Ascending aorta (tissue), 2 donors: ENCODE data around the gene ZNF322. TPM values are rescaled to one million over a fixed set of nuclear protein-coding genes. Genes with fewer than 3 reads are reported as not detected.

ENCODE experiments used
- DNase-seq, 2 donors: peaks; one replicate each; pipeline ENCODE4 v3.0.0-alpha.2; 2019; ENCODE audit warnings: low spot score in 2 of 2
- H3K27ac ChIP-seq, 2 donors: fragments of 200-600 bp; sonication (generic); one replicate each; pipeline ENCODE4 v1.5.1; 2016 to 2017; ENCODE audit warnings: mild to moderate bottlenecking in 1 of 2
- H3K27me3 ChIP-seq: fragments of 200-600 bp; sonication (generic); one replicate; pipeline ENCODE4 v1.5.1; 2017
- H3K36me3 ChIP-seq, 2 donors: fragments of 200-600 bp; sonication (generic); one replicate each; pipeline ENCODE4 v1.5.1; 2016
- H3K4me1 ChIP-seq, 2 donors: fragments of 200-600 bp; sonication (generic); one replicate each; pipeline ENCODE4 v1.5.1; 2016 to 2017; ENCODE audit warnings: mild to moderate bottlenecking in 1 of 2
- H3K4me3 ChIP-seq, 2 donors: fragments of 200-600 bp; sonication (generic); one replicate each; pipeline ENCODE4 v1.5.1; 2016 to 2017; ENCODE audit warnings: mild to moderate bottlenecking in 1 of 2
- H3K9me3 ChIP-seq, 2 donors: fragments of 200-600 bp; sonication (generic); one replicate each; pipeline ENCODE4 v1.5.1; 2016
- intact Hi-C: fragments of 100-400 bp; cut with DNase I; formaldehyde crosslinking; loops from one replicate; pipeline ENCODE4 v1.15.1; 2023
- total RNA-seq: library from RNA; depleted of rRNA; stranded (reverse); fragments of >200 nt; gene quantifications from one replicate; pipeline ENCODE4 v1.1.0, GENCODE V29; 2016
- TF ChIP-seq, protein P1 (sequence below), 3 experiments: fragments of 200-600 bp in 2 of 3; fragments of 450-650 bp in 1 of 3; sonication (generic) in 2 of 3; IDR thresholded peaks; one replicate each; pipeline ENCODE4 v1.5.1; 2016 to 2019; ENCODE audit warnings: antibody characterized with exemption in 3 of 3, mild to moderate bottlenecking in 1 of 3, moderate library complexity in 1 of 3

Gene ZNF322
- total RNA-seq, 1 donor from 2014 or later, result 12.3 TPM

DNA sequence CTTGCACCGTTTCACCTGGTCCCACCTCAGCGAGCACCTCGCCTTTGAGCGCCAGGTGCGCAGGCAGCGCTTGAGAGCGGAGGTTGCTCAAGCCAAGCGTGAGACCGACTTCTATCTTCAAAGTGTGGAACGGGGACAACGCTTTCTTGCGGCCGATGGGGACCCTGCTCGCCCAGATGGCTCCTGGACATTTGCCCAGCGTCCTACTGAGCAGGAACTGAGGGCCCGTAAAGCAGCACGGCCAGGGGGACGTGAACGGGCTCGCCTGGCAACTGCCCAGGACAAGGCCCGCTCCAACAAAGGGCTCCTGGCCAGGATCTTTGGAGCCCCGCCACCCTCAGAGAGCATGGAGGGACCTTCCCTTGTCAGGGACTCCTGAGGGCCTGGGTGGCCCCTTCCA, 61.3 kb downstream of the ZNF322 start:
- intact Hi-C loops, result loop anchor here (5.0 to 10.0 kb wide), 6 partner anchors 426 to 1267 kb away; partner anchors contain the start of gene ZNF184
- no peak overlapping the region for H3K27ac ChIP-seq
- H3K4me1 ChIP-seq, result peaks cover 4 to 6% of the 10 kb centered on the region in 2 donors
- TF ChIP-seq, protein P1, sequence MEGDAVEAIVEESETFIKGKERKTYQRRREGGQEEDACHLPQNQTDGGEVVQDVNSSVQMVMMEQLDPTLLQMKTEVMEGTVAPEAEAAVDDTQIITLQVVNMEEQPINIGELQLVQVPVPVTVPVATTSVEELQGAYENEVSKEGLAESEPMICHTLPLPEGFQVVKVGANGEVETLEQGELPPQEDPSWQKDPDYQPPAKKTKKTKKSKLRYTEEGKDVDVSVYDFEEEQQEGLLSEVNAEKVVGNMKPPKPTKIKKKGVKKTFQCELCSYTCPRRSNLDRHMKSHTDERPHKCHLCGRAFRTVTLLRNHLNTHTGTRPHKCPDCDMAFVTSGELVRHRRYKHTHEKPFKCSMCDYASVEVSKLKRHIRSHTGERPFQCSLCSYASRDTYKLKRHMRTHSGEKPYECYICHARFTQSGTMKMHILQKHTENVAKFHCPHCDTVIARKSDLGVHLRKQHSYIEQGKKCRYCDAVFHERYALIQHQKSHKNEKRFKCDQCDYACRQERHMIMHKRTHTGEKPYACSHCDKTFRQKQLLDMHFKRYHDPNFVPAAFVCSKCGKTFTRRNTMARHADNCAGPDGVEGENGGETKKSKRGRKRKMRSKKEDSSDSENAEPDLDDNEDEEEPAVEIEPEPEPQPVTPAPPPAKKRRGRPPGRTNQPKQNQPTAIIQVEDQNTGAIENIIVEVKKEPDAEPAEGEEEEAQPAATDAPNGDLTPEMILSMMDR (IDR thresholded peaks at IDR 0.05), result no peak
- no peak for DNase-seq
- peaks cover 20 to 21% of the 10 kb centered on the region in 2 donors for H3K36me3 ChIP-seq
- peaks cover 7% of the 10 kb centered on the region for H3K27me3 ChIP-seq
- H3K4me3 ChIP-seq, result peak overlapping the region in 1 of 2 donors; percentile 91
- no peaks in the 10 kb centered on the region for H3K9me3 ChIP-seq

DNA sequence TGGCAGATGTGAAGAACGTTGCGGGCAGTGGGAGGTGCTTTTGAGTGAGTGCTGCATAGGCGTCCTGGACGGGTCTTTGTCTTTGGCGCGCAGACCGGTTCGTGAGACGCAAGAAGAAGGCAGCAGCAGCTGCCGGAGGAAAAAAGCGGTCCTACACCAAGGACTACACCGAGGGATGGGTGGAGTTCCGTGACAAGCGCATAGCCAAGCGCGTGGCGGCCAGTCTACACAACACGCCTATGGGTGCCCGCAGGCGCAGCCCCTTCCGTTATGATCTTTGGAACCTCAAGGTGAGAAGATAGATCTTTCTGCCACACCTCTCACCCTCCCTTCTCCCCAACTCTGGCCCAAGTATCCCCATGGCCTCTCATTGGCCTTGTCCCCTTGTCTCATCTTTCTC, 61.7 kb downstream of the ZNF322 start:
- TF ChIP-seq, protein P1 (IDR thresholded peaks at IDR 0.05), result no peak
- Histone ChIP-seq H3K27me3 (peaks cover 11% of the 10 kb centered on the region), H3K36me3 (peaks cover 20 to 21% of the 10 kb centered on the region in 2 donors), H3K4me1 (peaks cover 4 to 6% of the 10 kb centered on the region in 2 donors), H3K4me3 (peak overlapping the region; percentile 72 to 91), H3K9me3 (no peaks in the 10 kb centered on the region), H3K27ac (peak overlapping the region in 1 of 2 donors; percentile 91)
- no peak for DNase-seq
- intact Hi-C loops, result loop anchor here (2.0 to 10.0 kb wide), 7 partner anchors 61 to 1267 kb away; partner anchors contain the start of genes ZNF184 and ZNF322

DNA sequence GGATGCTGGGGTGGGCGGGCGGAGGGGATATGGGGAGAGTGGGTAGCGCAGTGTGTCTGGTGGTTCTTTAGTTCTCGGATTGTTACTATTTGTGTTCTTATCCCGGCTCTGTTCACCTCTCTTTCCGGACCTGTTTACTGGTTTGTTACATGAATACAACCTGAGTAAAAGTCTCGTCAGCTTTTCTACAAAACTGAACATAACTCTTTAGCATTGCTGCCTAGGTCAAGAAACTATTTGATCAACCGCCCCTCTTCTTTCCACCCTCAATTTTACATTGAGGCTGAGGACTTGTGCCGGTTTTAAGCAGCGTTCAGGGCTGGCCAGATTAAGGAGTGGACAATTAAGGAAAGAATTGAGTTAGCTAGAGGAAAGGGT, 62.2 kb downstream of the ZNF322 start:
- Histone ChIP-seq H3K27ac (peak overlapping the region; percentile 86 to 91), H3K4me1 (peaks cover 4 to 6% of the 10 kb centered on the region in 2 donors), H3K36me3 (peaks cover 20 to 21% of the 10 kb centered on the region in 2 donors), H3K9me3 (no peaks in the 10 kb centered on the region), H3K27me3 (peaks cover 12% of the 10 kb centered on the region), H3K4me3 (peak overlapping the region; percentile 72 to 91)
- DNase-seq, result no peak
- TF ChIP-seq, protein P1 (IDR thresholded peaks at IDR 0.05), result no peak
- intact Hi-C loops, result loop anchor here (2.0 to 10.0 kb wide), 7 partner anchors 61 to 1267 kb away; partner anchors contain the start of genes ZNF184 and ZNF322

DNA sequence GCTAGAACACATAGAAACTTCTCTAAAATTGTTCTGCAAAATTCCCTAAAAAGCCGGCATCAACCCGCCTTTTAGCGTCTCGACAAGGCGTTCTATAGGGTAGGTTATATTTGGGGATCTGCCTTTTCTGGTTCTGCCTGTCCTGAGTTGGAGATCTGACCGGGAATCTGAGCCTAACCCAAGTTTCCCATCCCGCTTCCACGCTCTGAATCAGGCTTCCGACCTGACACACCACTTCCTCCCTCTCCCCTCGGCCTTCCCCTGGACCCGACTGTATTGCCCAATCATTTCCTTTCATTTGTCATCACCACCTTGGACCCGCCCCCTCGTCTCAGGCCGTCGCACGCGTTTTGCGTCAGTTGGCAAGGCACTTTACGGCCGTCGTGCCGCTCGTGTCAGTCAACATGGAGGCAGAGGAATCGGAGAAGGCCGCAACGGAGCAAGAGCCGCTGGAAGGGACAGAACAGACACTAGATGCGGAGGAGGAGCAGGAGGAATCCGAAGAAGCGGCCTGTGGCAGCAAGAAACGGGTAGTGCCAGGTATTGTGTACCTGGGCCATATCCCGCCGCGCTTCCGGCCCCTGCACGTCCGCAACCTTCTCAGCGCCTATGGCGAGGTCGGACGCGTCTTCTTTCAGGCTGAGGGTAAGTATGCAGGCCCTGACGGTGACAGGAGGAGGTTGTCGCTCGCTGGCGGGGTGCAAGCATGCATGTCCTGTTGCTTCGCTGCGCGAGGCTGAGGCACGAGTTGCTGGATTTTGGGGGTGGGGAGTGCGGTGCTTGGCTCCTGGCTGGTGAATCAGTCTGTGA, 62.8 kb downstream of the ZNF322 start, which contains the start of gene ABT1:
Gene ABT1, plus strand, starts transcription at position 375 of the 810 bp plus-strand sequence. Its CDS starts 30 bp downstream, at position 405.
- peak within 1 kb of the TSS; percentile 72 to 91 for H3K4me3 ChIP-seq
- intact Hi-C loops, result loop anchor here (2.0 to 10.0 kb wide), 7 partner anchors 62 to 1268 kb away; partner anchors contain the start of genes ZNF184 and ZNF322
- TF ChIP-seq, protein P1 (IDR thresholded peaks at IDR 0.05), result no peak
- peaks cover 4 to 6% of the 10 kb centered on the region in 2 donors for H3K4me1 ChIP-seq
- H3K27ac ChIP-seq, result peak within 1 kb of the TSS; percentile 86 to 91
- peak; percentile 92 to 99 for DNase-seq
- H3K36me3 ChIP-seq, result peaks cover 20 to 21% of the 10 kb centered on the region in 2 donors
- H3K27me3 ChIP-seq, result peaks cover 18% of the 10 kb centered on the region
- no peaks in the 10 kb centered on the region for H3K9me3 ChIP-seq

DNA sequence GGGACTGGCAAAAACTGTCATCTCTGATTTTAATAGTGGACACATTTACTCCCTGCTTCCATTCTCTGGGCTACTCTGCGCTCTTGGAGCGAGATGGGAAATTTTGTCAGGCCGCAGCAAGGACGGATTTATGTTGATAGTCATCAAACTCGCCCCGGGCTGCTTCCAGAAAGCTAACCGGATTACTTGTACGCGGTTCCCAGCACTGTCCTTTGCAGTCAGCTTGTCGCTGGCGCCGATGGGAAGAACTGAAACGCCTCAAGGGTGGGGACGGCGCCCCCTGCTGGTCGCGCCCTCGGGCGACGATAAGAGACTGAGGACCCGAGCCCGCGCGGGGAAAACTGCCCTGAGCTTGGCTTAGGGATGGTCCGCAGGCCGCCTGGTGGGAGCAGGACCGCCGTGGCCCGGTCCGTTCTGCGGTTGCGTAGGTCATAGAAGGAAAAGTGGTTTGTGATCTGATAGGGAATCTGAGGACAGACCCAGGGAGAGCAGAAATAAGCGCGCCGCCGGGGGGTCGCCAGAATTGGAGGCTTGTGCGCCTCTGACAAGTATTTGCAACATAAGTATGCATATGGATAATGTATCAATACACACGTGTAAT, 63.8 kb downstream of the ZNF322 start:
- DNase-seq, result peak; percentile 51 to 97
- Histone ChIP-seq H3K4me3 (peak overlapping the region; percentile 72 to 91), H3K27ac (peak overlapping the region; percentile 86 to 91), H3K4me1 (peaks cover 4 to 6% of the 10 kb centered on the region in 2 donors), H3K9me3 (no peaks in the 10 kb centered on the region), H3K27me3 (peaks cover 18% of the 10 kb centered on the region), H3K36me3 (peaks cover 20 to 21% of the 10 kb centered on the region in 2 donors)
- intact Hi-C loops, result loop anchor here (1.0 to 10.0 kb wide), 10 partner anchors 22 to 1269 kb away; partner anchors contain the start of genes ZNF184 and ZNF322
- TF ChIP-seq, protein P1 (IDR thresholded peaks at IDR 0.05), result peak; percentile 86 to 97 (median 96)
